Measurements from ENCODE around the gene LHX1.

Gene LHX1

DNA sequence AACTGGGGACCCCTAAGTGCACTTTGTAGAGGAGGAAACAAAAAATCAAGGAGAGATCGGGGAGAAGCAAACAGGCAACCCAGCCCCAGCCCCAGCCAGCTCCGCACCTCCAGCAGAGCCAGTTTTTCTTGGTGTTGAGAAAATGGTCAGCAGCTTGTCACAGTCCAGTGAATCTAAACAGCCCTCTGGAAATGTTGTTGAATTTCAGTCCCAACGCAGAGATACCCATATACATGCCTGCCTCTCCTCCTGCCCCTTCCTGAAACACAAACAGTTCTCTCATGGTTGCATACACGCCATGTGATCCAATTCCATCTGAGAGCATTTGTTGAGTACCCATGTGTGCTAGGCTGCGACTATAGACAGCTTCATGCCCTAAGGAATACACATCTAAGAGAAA, 42.4 kb upstream of the LHX1 start (continued):
- no peak for TF ChIP-seq CTCF (tag by site-specific recombination; IDR thresholded peaks at IDR 0.05)
- no peak for TF ChIP-seq ZFP41 (tag by site-specific recombination; IDR thresholded peaks at IDR 0.05; ENCODE audit: borderline replicate concordance)
- no peak for TF ChIP-seq ZNF146 (tag by site-specific recombination; IDR thresholded peaks at IDR 0.05)

GRCh38 chr17:36899250-36900159, 37.8 kb upstream of the LHX1 start:
- no peaks in the 10 kb centered on the region for H3K9me3 ChIP-seq (ENCODE audit: control insufficient read depth, insufficient read depth, low read depth, low read length)
- TF ChIP-seq WT1 (tag by site-specific recombination; IDR thresholded peaks at IDR 0.05): peak; percentile 71
- TF ChIP-seq ZSCAN4 (tag by site-specific recombination; IDR thresholded peaks at IDR 0.05): no peak
- peak; percentile 61 for TF ChIP-seq ZNF366 (tag by site-specific recombination; conservative IDR thresholded peaks at IDR 0.05)
- TF ChIP-seq ZNF398 (tag by site-specific recombination; IDR thresholded peaks at IDR 0.05): peak; percentile 69
- TF ChIP-seq ZNF501 (tag by site-specific recombination; IDR thresholded peaks at IDR 0.05): no peak
- TF ChIP-seq ZNF394 (tag by site-specific recombination; IDR thresholded peaks at IDR 0.05; ENCODE audit: borderline replicate concordance): peak; percentile 33; the same call in 1 of the 2 replicates
- H3K4me3 ChIP-seq (ENCODE audit: low read depth, low read length): no peak overlapping the region
- H3K36me3 ChIP-seq (ENCODE audit: control insufficient read depth in 2 of 2, insufficient read depth in 1 of 2, low read length in 2 of 2): no peaks in the 10 kb centered on the region
- CTCF ChIA-PET: interaction anchor here (0.7 kb wide), 1 partner anchor 300 kb away, joined by 3 read pairs; no protein-coding TSS in a partner anchor
- no peak overlapping the region for H3K27ac ChIP-seq (ENCODE audit: extremely low read depth, low read depth, low read length)
- POLR2A ChIA-PET: interaction anchor here (1.8 kb wide), 1 partner anchor 37 kb away, joined by 10 read pairs; the partner anchor contains the start of gene LHX1
- 0 out of 2 replicates have a peak, but pooled peaks cover 2% of the 10 kb centered on the region for H3K4me1 ChIP-seq (ENCODE audit: control insufficient read depth, insufficient read depth, low read length)

- Histone ChIP-seq H3K4me1 (ENCODE audit: control insufficient read depth, insufficient read depth, low read length) (0 out of 2 replicates have a peak, but pooled peaks cover 2% of the 10 kb centered on the region), H3K4me3 (ENCODE audit: low read depth, low read length) (no peak overlapping the region), H3K36me3 (ENCODE audit: control insufficient read depth in 2 of 2, insufficient read depth in 1 of 2, low read length in 2 of 2) (no peaks in the 10 kb centered on the region), H3K9me3 (ENCODE audit: control insufficient read depth, insufficient read depth, low read depth, low read length) (no peaks in the 10 kb centered on the region), H3K27ac (ENCODE audit: extremely low read depth, low read depth, low read length) (no peak overlapping the region)
- TF ChIP-seq SETDB1 (IDR thresholded peaks at IDR 0.05; ENCODE audit: insufficient read length, low read length) (no peak), ZNF2 (tag by site-specific recombination; IDR thresholded peaks at IDR 0.05) (no peak), ZNF24 (tag by site-specific recombination; IDR thresholded peaks at IDR 0.05) (no peak), ZNF501 (tag by site-specific recombination; IDR thresholded peaks at IDR 0.05) (no peak), ZBTB21 (tag by site-specific recombination; IDR thresholded peaks at IDR 0.05) (no peak), ZFP37 (tag by site-specific recombination; IDR thresholded peaks at IDR 0.05) (no peak), OSR2 (tag by site-specific recombination; IDR thresholded peaks at IDR 0.05) (no peak)
- ChIA-PET CTCF (no interaction called here), POLR2A (interaction anchor here (1.8 kb wide), 1 partner anchor 37 kb away, joined by 10 read pairs; the partner anchor contains the start of gene LHX1)
Observed at GRCh38 chr17:36900160-36900512, 37.1 kb upstream of the LHX1 start.

Data from HEK293 (cell line).